HL-60 (cell line): Measurements from ENCODE around the gene ANO2.

Experiments
- DNase-seq, 2 experiments: peaks; one replicate each; pipeline ENCODE4 v3.0.0-alpha.2; 2010 to 2020; ENCODE audit warnings: low read depth in 1 of 2, low spot score in 1 of 2
- H3K27ac ChIP-seq: fragments of 250-450 bp; sonication (Bioruptor Pico); replicated peaks from 2 replicates; pipeline ENCODE4 v1.5.1; 2020; ENCODE audit warnings: mild to moderate bottlenecking, moderate library complexity
- H3K27me3 ChIP-seq: fragments of 250-450 bp; sonication (Bioruptor Pico); 2 replicates; pipeline ENCODE4 v1.5.1; 2021; ENCODE audit warnings: mild to moderate bottlenecking, moderate library complexity; ENCODE audit not compliant: insufficient read depth, poor library complexity, severe bottlenecking
- H3K4me3 ChIP-seq: replicated peaks from 2 replicates; pipeline ENCODE4 v1.5.1; 2011; ENCODE audit warnings: mild to moderate bottlenecking, control low read depth, low read length; ENCODE audit not compliant: insufficient read depth
- GABPA ChIP-seq: IDR thresholded peaks from 2 replicates; pipeline ENCODE4 v1.6.1; 2012; ENCODE audit warnings: low read depth
- POLR2AphosphoS5 ChIP-seq: IDR thresholded peaks from 2 replicates; pipeline ENCODE4 v1.6.1; 2012; ENCODE audit warnings: low read depth
- SPI1 ChIP-seq: IDR thresholded peaks from 2 replicates; pipeline ENCODE4 v1.6.1; 2012; ENCODE audit warnings: low read depth, mild to moderate bottlenecking, borderline replicate concordance
- TF ChIP-seq, protein P1 (sequence below): IDR thresholded peaks from one replicate; pipeline ENCODE4 v1.5.1; 2011; ENCODE audit warnings: low read length, control low read depth, inconsistent platforms; ENCODE audit not compliant: insufficient read depth
- TF ChIP-seq, protein P2 (sequence below): IDR thresholded peaks from 2 replicates; pipeline ENCODE4 v1.6.1; 2012; ENCODE audit warnings: low read depth; ENCODE audit not compliant: insufficient replicate concordance

ANO2 gene

DNA sequence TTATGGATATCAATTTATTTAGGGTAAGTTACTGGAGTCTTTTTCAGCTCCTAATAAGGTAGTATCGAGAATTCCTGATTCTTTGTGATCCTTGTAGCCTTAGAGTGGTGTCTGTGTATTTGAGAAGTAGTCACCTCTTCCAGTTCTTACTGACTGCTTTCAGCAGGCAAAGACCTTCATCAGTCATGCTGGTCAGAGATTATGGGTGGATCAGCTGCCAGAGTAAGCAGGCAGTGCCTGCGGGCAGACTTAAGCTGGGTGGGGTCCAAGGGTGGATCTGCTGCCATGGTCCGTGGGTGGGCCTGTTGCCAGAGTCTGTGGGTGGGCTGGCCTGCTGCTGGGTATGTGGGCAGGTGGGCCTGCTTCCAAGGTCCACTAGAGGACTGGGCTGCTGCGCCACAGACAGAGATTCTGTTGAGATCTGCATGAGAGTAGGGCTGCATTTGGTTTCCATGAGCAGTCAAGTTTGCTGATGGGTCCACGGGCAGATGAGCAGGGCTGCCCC lies 188.7 kb downstream of the ANO2 start:
- no peak for DNase-seq
- Histone ChIP-seq H3K4me3 (no peak overlapping the region), H3K27ac (no peak overlapping the region), H3K27me3 (no peaks in the 10 kb centered on the region)
- TF ChIP-seq GABPA, result no peak
- no peak for TF ChIP-seq SPI1
- no peak for TF ChIP-seq POLR2AphosphoS5
- TF ChIP-seq, protein P1, sequence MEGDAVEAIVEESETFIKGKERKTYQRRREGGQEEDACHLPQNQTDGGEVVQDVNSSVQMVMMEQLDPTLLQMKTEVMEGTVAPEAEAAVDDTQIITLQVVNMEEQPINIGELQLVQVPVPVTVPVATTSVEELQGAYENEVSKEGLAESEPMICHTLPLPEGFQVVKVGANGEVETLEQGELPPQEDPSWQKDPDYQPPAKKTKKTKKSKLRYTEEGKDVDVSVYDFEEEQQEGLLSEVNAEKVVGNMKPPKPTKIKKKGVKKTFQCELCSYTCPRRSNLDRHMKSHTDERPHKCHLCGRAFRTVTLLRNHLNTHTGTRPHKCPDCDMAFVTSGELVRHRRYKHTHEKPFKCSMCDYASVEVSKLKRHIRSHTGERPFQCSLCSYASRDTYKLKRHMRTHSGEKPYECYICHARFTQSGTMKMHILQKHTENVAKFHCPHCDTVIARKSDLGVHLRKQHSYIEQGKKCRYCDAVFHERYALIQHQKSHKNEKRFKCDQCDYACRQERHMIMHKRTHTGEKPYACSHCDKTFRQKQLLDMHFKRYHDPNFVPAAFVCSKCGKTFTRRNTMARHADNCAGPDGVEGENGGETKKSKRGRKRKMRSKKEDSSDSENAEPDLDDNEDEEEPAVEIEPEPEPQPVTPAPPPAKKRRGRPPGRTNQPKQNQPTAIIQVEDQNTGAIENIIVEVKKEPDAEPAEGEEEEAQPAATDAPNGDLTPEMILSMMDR, result no peak
- TF ChIP-seq, protein P2, sequence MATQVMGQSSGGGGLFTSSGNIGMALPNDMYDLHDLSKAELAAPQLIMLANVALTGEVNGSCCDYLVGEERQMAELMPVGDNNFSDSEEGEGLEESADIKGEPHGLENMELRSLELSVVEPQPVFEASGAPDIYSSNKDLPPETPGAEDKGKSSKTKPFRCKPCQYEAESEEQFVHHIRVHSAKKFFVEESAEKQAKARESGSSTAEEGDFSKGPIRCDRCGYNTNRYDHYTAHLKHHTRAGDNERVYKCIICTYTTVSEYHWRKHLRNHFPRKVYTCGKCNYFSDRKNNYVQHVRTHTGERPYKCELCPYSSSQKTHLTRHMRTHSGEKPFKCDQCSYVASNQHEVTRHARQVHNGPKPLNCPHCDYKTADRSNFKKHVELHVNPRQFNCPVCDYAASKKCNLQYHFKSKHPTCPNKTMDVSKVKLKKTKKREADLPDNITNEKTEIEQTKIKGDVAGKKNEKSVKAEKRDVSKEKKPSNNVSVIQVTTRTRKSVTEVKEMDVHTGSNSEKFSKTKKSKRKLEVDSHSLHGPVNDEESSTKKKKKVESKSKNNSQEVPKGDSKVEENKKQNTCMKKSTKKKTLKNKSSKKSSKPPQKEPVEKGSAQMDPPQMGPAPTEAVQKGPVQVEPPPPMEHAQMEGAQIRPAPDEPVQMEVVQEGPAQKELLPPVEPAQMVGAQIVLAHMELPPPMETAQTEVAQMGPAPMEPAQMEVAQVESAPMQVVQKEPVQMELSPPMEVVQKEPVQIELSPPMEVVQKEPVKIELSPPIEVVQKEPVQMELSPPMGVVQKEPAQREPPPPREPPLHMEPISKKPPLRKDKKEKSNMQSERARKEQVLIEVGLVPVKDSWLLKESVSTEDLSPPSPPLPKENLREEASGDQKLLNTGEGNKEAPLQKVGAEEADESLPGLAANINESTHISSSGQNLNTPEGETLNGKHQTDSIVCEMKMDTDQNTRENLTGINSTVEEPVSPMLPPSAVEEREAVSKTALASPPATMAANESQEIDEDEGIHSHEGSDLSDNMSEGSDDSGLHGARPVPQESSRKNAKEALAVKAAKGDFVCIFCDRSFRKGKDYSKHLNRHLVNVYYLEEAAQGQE, result no peak

DNA sequence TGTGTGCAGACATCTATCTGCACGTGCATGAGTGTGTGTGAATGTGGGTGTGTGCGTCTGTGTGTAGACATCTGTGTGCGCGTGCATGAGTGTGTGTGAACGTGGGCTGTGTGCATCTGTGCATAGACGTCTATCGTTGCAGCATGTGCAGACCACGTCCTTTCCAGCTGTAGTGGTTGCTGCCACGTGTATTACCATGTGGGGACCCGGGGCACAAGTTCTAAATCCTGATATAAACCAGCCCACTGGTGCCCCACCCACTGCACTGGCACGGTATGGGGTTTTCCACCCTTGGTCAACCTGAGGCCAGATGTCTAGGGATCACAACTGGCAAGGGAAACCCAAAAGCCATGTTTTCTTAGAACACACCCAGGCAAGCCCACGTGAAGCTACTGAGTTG lies 197.0 kb downstream of the ANO2 start:
- peaks cover 2% of the 10 kb centered on the region for H3K27me3 ChIP-seq
- H3K27ac ChIP-seq, result no peak overlapping the region
- DNase-seq, result no peak
- H3K4me3 ChIP-seq, result no peak overlapping the region
- TF ChIP-seq, protein P1, result no peak
- TF ChIP-seq, protein P2, result no peak
- TF ChIP-seq GABPA (no peak), SPI1 (no peak), POLR2AphosphoS5 (no peak)

DNA sequence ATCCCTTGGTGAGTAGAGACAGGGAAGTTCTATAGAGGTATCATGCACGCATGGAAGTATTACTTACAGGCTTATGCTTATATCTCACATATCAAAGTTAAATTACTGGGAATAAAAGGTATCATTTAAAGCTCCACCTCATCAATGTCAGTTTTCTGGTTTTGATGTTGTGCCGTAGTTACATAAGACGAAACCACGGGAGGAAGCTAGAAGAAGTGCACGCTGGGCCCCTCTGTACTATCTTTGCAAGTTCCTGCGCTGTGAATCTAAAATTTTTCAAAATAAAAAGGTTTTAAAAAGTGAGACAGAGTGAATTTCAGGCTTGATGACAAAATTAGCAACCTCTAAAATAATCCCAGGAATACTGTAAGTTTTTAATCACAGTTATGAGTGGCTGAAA lies 198.1 kb downstream of the ANO2 start:
- TF ChIP-seq GABPA (no peak), SPI1 (no peak)
- no peak overlapping the region for H3K4me3 ChIP-seq
- peaks cover 2% of the 10 kb centered on the region for H3K27me3 ChIP-seq
- no peak for DNase-seq
- H3K27ac ChIP-seq, result no peak overlapping the region

DNA sequence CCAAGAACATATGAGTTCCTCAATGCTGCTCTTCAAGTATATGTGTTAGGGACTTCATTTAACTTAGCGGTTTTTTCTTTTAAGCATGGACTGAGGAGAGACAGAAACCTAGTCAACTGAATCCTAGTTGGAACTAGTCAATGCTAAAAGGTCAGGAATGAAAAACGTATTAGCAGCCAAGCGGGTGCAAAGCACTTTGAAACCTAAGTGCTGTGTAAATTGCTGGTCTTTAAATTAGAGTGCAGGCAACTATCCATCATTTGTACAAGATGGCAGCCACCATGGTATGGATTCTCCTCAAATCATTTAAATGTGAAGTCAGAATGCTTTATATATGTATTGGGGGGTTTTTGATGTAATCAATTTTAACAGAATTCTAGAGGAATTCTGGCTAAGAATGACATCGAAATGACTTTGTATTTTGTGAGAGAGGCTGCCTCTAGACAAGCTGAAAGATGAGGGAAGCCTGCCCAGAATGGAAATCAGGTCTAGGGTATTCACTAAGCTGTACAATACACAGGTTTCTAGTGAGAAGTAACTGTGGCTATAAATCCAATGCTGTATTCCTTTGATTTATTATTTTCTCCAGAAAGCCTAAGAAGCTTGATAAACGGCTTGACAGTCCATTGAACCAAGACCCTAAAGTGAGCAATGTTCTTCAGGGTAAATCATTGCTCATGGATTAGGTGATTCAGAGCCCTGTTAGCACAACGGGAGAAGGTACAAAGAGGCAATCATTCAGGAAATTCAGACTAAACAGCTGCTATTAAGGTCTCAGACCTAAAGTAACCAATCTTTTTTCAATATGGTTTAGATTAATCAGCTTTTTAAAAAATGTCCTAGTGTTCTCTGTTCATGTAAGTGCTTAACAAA lies 198.8 kb downstream of the ANO2 start:
- no peak overlapping the region for H3K4me3 ChIP-seq
- peaks cover 2% of the 10 kb centered on the region for H3K27me3 ChIP-seq
- no peak for DNase-seq
- TF ChIP-seq, protein P1, result no peak
- TF ChIP-seq POLR2AphosphoS5 (no peak), SPI1 (no peak), GABPA (no peak)
- TF ChIP-seq, protein P2, result no peak
- no peak overlapping the region for H3K27ac ChIP-seq
